ENCODE data around the gene KAT5.
A peak's percentile ranks its signal among the peaks of the same experiment; 100 is the strongest.
"Not testable (repeated sequence)": the region's sequence is repeated elsewhere in the genome, so short reads cannot be mapped to it uniquely, and the experiment has no call there.

Gene KAT5

GRCh38 chr11:65711785-65712632 is at the start of gene KAT5:
KAT5 (plus strand) TSS chr11:65712252; CDS start chr11:65712268, 16 bp downstream.
- DNase-seq, result peak; percentile 97

- DNase-seq, result peak; percentile 91
These were observed 49.0 kb upstream of the KAT5 start, which contains the start of gene RELA for GRCh38 chr11:65662799-65663638. RELA (minus strand) TSS chr11:65662916; CDS start chr11:65662832, 84 bp downstream.

GRCh38 chr11:65663639-65664200 is 48.3 kb upstream of the KAT5 start:
- peak; percentile 50 for DNase-seq

- no peak for DNase-seq
These were observed 39.7 kb upstream of the KAT5 start for GRCh38 chr11:65672180-65672860.

GRCh38 chr11:65672982-65673381 is 39.1 kb upstream of the KAT5 start:
- DNase-seq, result no peak

GRCh38 chr11:65680192-65680743 is 31.8 kb upstream of the KAT5 start:
- DNase-seq, result no peak

GRCh38 chr11:65683480-65683879 is 28.6 kb upstream of the KAT5 start:
- DNase-seq, result not testable (repeated sequence)

- DNase-seq, result no peak
These were observed 26.1 kb upstream of the KAT5 start for GRCh38 chr11:65685981-65686380.

GRCh38 chr11:65691847-65692246 is 20.2 kb upstream of the KAT5 start:
- not testable (repeated sequence) for DNase-seq

- DNase-seq, result no peak
These were observed 19.7 kb upstream of the KAT5 start for GRCh38 chr11:65692367-65692766.

GRCh38 chr11:65695459-65696241 is 16.4 kb upstream of the KAT5 start:
- no peak for DNase-seq

GRCh38 chr11:65696802-65697552 is 15.1 kb upstream of the KAT5 start:
- DNase-seq, result no peak

- no peak for DNase-seq
These were observed 13.8 kb upstream of the KAT5 start for GRCh38 chr11:65698205-65698604.

- no peak for DNase-seq
These were observed 12.7 kb upstream of the KAT5 start for GRCh38 chr11:65699306-65699705.

GRCh38 chr11:65700399-65700798 is 11.7 kb upstream of the KAT5 start:
- DNase-seq, result no peak

GRCh38 chr11:65701686-65702085 is 10.4 kb upstream of the KAT5 start:
- DNase-seq, result no peak

GRCh38 chr11:65703846-65704245 is 8.2 kb upstream of the KAT5 start:
- no peak for DNase-seq

- peak; percentile 78 for DNase-seq
These were observed 5.7 kb upstream of the KAT5 start for GRCh38 chr11:65706303-65706763.

- not testable (repeated sequence) for DNase-seq
These were observed 5.0 kb upstream of the KAT5 start for GRCh38 chr11:65707002-65707401.

- DNase-seq, result no peak
These were observed 3.6 kb upstream of the KAT5 start for GRCh38 chr11:65708451-65708850.

- no peak for DNase-seq
These were observed 2.4 kb upstream of the KAT5 start for GRCh38 chr11:65709661-65710060.

Measured in activated CD8-positive, alpha-beta memory T cell treated with anti-CD3 and anti-CD28 coated beads, Interleukin-2, amount 50 U/mL, for 4 hours (primary cell).